HepG2 (cell line): ENCODE data around the gene COQ4. TPM values are rescaled to one million over a fixed set of nuclear protein-coding genes. Genes with fewer than 3 reads are reported as not detected.

Experiments used
- BCL3 ChIP-seq: sonication (generic); formaldehyde crosslinking; IDR thresholded peaks from 2 replicates; pipeline ENCODE4 v1.5.1; 2020; ENCODE audit warnings: mild to moderate bottlenecking, missing genetic modification reagents, moderate library complexity
- CBX1 ChIP-seq: IDR thresholded peaks from one replicate; pipeline ENCODE4 v1.6.1; 2016; ENCODE audit warnings: antibody characterized with exemption, low read depth
- CCDC6 ChIP-seq: sonication (generic); formaldehyde crosslinking; IDR thresholded peaks from 2 replicates; pipeline ENCODE4 v1.8.1; 2022; ENCODE audit warnings: mild to moderate bottlenecking, missing genetic modification reagents, moderate library complexity
- CEBPG ChIP-seq: IDR thresholded peaks from 2 replicates; pipeline ENCODE4 v1.6.1; 2016
- HMG20B ChIP-seq: conservative IDR thresholded peaks from 2 replicates; pipeline ENCODE4 v1.6.1; 2016; ENCODE audit warnings: missing genetic modification reagents, missing compliant biosample characterization
- RARA ChIP-seq: IDR thresholded peaks from 2 replicates; pipeline ENCODE4 v1.6.1; 2016; ENCODE audit warnings: missing genetic modification reagents, missing compliant biosample characterization
- REPIN1 ChIP-seq: sonication (generic); formaldehyde crosslinking; IDR thresholded peaks from 2 replicates; pipeline ENCODE4 v1.8.0; 2022; ENCODE audit warnings: missing genetic modification reagents, low read depth, mild to moderate bottlenecking, borderline replicate concordance
- SALL1 ChIP-seq: sonication (generic); formaldehyde crosslinking; IDR thresholded peaks from 2 replicates; pipeline ENCODE4 v1.8.0; 2022; ENCODE audit warnings: mild to moderate bottlenecking, missing genetic modification reagents
- SATB2 ChIP-seq: sonication (generic); formaldehyde crosslinking; IDR thresholded peaks from 2 replicates; pipeline ENCODE4 v1.5.0; 2020; ENCODE audit warnings: missing genetic modification reagents
- TAF1 ChIP-seq: sonication (generic); formaldehyde crosslinking; IDR thresholded peaks from 2 replicates; pipeline ENCODE4 v1.4.0; 2020; ENCODE audit warnings: missing genetic modification reagents
- TBP ChIP-seq: sonication (generic); formaldehyde crosslinking; IDR thresholded peaks from 2 replicates; pipeline ENCODE4 v1.5.0; 2020; ENCODE audit warnings: missing genetic modification reagents
- ZNF276 ChIP-seq: sonication (generic); formaldehyde crosslinking; IDR thresholded peaks from 2 replicates; pipeline ENCODE4 v1.4.0; 2020; ENCODE audit warnings: mild to moderate bottlenecking, low read depth, missing genetic modification reagents
- ZNF33B ChIP-seq: sonication (generic); formaldehyde crosslinking; IDR thresholded peaks from 2 replicates; pipeline ENCODE4 v1.5.1; 2020; ENCODE audit warnings: mild to moderate bottlenecking, missing genetic modification reagents
- ZNF7 ChIP-seq: IDR thresholded peaks from 2 replicates; pipeline ENCODE4 v1.6.1; 2016; ENCODE audit warnings: missing biosample characterization, missing genetic modification reagents
- ZNF703 ChIP-seq: sonication (generic); formaldehyde crosslinking; IDR thresholded peaks from 2 replicates; pipeline ENCODE4 v1.5.1; 2020; ENCODE audit warnings: missing genetic modification reagents, mild to moderate bottlenecking, moderate library complexity, borderline replicate concordance
- ZSCAN21 ChIP-seq: sonication (generic); formaldehyde crosslinking; IDR thresholded peaks from 2 replicates; pipeline ENCODE4 v1.8.0; 2022; ENCODE audit warnings: mild to moderate bottlenecking, missing genetic modification reagents, moderate library complexity, borderline replicate concordance
- polyA plus RNA-seq, 8 experiments: library from polyadenylated mRNA; depleted of rRNA in 3 of 8; stranded (reverse) in 7 of 8; unstranded in 1 of 8; fragments of >200 nt; fragmentation: Illumina TruSeq in 4 of 8; extraction: Trizol in 4 of 8; gene quantifications; 2 replicates each; pipeline versions ENCODE4 v1.2.1 to v1.2.3, GENCODE V29; 2011 to 2016; ENCODE audit warnings: low read depth in 4 of 8, missing spikeins in 1 of 8, mixed read lengths in 1 of 8; ENCODE audit not compliant: insufficient read depth in 1 of 8
- total RNA-seq, 5 experiments: library from RNA; depleted of rRNA; stranded (reverse); fragments of >200 nt; fragmentation: Illumina TruSeq; extraction: Trizol; gene quantifications; 2 replicates each; pipeline ENCODE4 v1.2.3, GENCODE V29; 2016; ENCODE audit warnings: low read depth in 1 of 5
- TF ChIP-seq, protein P1 (sequence below): sonication (generic); formaldehyde crosslinking; IDR thresholded peaks from 2 replicates; pipeline ENCODE4 v1.5.1; 2020; ENCODE audit warnings: mild to moderate bottlenecking, moderate library complexity, missing genetic modification reagents
- TF ChIP-seq, protein P2 (sequence below): sonication (generic); formaldehyde crosslinking; IDR thresholded peaks from 2 replicates; pipeline ENCODE4 v1.5.0; 2020; ENCODE audit warnings: missing genetic modification reagents
- TF ChIP-seq, protein P3 (sequence below): sonication (generic); formaldehyde crosslinking; IDR thresholded peaks from 2 replicates; pipeline ENCODE4 v1.9.0; 2022; ENCODE audit warnings: low read depth, missing genetic modification reagents

COQ4 gene
- total and polyA plus RNA-seq, 2 of the 13 experiments (the other 11 are each of a cell fraction or from before 2014, with no cell fraction given) = 26.1 to 36.0 TPM

DNA sequence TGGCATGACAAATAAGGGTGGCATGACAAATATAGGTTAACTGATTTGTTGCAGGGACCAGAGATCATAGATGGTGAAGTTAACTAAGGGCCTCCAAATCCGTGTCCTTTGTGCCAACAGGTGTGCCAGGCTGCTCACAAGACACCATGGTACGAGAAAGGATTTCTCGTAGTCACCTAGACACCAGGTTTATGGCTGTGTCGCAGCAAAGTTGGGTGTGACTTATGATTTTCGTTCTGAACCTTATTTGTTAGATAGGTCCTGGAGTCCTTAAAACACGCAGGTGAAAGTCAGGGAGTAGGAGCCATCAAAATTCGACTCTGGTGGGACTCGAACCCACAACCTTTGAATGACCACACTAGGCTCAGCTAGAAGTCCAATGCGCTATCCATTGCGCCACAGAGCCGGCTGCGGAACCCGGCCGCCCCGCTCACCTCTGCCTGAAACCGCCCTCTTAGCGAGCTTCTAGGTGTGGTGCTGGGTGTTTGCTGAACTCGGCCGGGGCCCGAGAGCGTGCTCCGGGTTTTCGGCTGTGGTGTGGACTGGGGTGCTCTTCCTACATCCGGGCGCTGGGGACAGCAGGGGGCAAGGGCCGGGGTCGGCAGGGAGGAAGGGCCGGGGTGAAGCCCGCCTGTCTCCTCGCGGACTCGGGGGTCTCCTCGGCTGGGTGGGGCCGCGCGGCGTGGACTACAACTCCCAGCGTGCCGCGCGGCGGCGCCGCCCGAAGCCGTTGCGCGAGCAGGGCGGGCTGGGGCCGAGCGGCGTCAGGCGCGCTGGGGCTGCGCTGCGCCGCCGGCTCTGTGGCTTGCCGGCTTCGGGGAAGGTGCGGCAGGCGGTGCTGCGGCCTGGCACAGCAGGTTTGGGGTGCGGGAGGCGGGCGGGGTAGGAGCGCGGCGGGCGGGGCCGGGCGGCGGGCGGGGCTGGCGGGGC, 17.4 kb downstream of the COQ4 start, which contains the start of gene SLC27A4 (continued):
- 0 out of 2 replicates have a peak, but pooled peaks have one; percentile 24 for TF ChIP-seq ZNF33B (CRISPR knock-in tag)
- TF ChIP-seq TBP (CRISPR knock-in tag) = no peak
- peak; percentile 18 for TF ChIP-seq TAF1 (CRISPR knock-in tag)
- no peak for TF ChIP-seq HMG20B
- no peak for TF ChIP-seq ZNF703 (CRISPR knock-in tag)
- peak; percentile 77 for TF ChIP-seq CEBPG
- TF ChIP-seq ZNF7 = no peak
- TF ChIP-seq, protein P1, sequence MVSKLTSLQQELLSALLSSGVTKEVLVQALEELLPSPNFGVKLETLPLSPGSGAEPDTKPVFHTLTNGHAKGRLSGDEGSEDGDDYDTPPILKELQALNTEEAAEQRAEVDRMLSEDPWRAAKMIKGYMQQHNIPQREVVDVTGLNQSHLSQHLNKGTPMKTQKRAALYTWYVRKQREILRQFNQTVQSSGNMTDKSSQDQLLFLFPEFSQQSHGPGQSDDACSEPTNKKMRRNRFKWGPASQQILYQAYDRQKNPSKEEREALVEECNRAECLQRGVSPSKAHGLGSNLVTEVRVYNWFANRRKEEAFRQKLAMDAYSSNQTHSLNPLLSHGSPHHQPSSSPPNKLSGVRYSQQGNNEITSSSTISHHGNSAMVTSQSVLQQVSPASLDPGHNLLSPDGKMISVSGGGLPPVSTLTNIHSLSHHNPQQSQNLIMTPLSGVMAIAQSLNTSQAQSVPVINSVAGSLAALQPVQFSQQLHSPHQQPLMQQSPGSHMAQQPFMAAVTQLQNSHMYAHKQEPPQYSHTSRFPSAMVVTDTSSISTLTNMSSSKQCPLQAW = peak; percentile 74
- no peak for TF ChIP-seq SATB2
- TF ChIP-seq SALL1 (CRISPR knock-in tag) = peak; percentile 62; the same call in 1 of the 2 replicates
- TF ChIP-seq, protein P2, sequence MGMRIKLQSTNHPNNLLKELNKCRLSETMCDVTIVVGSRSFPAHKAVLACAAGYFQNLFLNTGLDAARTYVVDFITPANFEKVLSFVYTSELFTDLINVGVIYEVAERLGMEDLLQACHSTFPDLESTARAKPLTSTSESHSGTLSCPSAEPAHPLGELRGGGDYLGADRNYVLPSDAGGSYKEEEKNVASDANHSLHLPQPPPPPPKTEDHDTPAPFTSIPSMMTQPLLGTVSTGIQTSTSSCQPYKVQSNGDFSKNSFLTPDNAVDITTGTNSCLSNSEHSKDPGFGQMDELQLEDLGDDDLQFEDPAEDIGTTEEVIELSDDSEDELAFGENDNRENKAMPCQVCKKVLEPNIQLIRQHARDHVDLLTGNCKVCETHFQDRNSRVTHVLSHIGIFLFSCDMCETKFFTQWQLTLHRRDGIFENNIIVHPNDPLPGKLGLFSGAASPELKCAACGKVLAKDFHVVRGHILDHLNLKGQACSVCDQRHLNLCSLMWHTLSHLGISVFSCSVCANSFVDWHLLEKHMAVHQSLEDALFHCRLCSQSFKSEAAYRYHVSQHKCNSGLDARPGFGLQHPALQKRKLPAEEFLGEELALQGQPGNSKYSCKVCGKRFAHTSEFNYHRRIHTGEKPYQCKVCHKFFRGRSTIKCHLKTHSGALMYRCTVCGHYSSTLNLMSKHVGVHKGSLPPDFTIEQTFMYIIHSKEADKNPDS (CRISPR knock-in tag) = 0 out of 2 replicates have a peak, but pooled peaks have one; percentile 65
- TF ChIP-seq ZNF276 (CRISPR knock-in tag) = 0 out of 2 replicates have a peak, but pooled peaks have one; percentile 49
- TF ChIP-seq, protein P3, sequence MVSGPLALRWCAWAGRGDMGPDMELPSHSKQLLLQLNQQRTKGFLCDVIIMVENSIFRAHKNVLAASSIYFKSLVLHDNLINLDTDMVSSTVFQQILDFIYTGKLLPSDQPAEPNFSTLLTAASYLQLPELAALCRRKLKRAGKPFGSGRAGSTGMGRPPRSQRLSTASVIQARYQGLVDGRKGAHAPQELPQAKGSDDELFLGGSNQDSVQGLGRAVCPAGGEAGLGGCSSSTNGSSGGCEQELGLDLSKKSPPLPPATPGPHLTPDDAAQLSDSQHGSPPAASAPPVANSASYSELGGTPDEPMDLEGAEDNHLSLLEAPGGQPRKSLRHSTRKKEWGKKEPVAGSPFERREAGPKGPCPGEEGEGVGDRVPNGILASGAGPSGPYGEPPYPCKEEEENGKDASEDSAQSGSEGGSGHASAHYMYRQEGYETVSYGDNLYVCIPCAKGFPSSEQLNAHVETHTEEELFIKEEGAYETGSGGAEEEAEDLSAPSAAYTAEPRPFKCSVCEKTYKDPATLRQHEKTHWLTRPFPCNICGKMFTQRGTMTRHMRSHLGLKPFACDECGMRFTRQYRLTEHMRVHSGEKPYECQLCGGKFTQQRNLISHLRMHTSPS (CRISPR knock-in tag) = peak; percentile 27
- TF ChIP-seq BCL3 (CRISPR knock-in tag) = no peak
- peak; percentile 21 for TF ChIP-seq CBX1
- 0 out of 2 replicates have a peak, but pooled peaks have one; percentile 7 for TF ChIP-seq RARA (CRISPR knock-in tag)
- TF ChIP-seq ZSCAN21 = peak; percentile 26; the same call in 1 of the 2 replicates
- peak; percentile 86 for TF ChIP-seq CCDC6 (CRISPR knock-in tag)
- peak; percentile 44; the same call in 1 of the 2 replicates for TF ChIP-seq REPIN1
